ENCODE results near the gene SUZ12.
"Not testable (repeated sequence)": the region's sequence is repeated elsewhere in the genome, so short reads cannot be mapped to it uniquely, and the experiment has no call there.

GRCh38 chr17:31942396-31942795 lies 5.6 kb downstream of the SUZ12 start:
- TF ChIP-seq CTCF (IDR thresholded peaks at IDR 0.05; ENCODE audit: low read depth, low read length, poor library complexity, severe bottlenecking); EZH2phosphoT487 (IDR thresholded peaks at IDR 0.05; ENCODE audit: borderline replicate concordance, low read length): not testable (repeated sequence)

Measured in DOHH2 (cell line).